ENCODE measurements around the gene DEFB110. TPM values are rescaled to one million over a fixed set of nuclear protein-coding genes. Genes with fewer than 3 reads are reported as not detected.
A peak's percentile ranks its signal among the peaks of the same experiment; 100 is the strongest.

The DEFB110 gene
- total and polyA plus RNA-seq, 2 donors (not counting 1 experiment from before 2014, with no cell fraction given) = not detected

- no peak for TF ChIP-seq EZH2 (IDR thresholded peaks at IDR 0.05; ENCODE audit: low read length, missing control alignments)
- no peak for TF ChIP-seq CTCF (conservative IDR thresholded peaks at IDR 0.05 in 1 of 2, IDR thresholded peaks at IDR 0.05 in 1 of 2; ENCODE audit: low read depth in 1 of 2, low read length in 2 of 2)
- Histone ChIP-seq H3K9ac (ENCODE audit: insufficient read depth, low read length) (no peak overlapping the region), H4K20me1 (ENCODE audit: control insufficient read depth, extremely low read depth, insufficient read depth, low read length) (no peaks in the 10 kb centered on the region), H3K4me2 (ENCODE audit: extremely low read depth, insufficient read depth, low read length) (no peak overlapping the region), H3K4me1 (ENCODE audit: control insufficient read depth, extremely low read depth, insufficient read depth, low read length) (no peaks in the 10 kb centered on the region), H3K27ac (ENCODE audit: insufficient read depth, low read length) (no peak overlapping the region), H3K36me3 (ENCODE audit: control insufficient read depth, insufficient read depth, low read length) (no peaks in the 10 kb centered on the region), H3K4me3 (replicated peaks in 1 of 4; ENCODE audit: control extremely low read depth in 1 of 4, insufficient read depth in 1 of 4, low read depth in 3 of 4, low read length in 4 of 4) (peak overlapping the region in 2 of 4 experiments; percentile 29 to 57), H2AFZ (ENCODE audit: low read length) (no peak overlapping the region), H3K27me3 (ENCODE audit: control insufficient read depth, insufficient read depth, low read length) (no peaks in the 10 kb centered on the region), H3K9me3 (ENCODE audit: control insufficient read depth, insufficient read depth, low read depth, low read length) (no peaks in the 10 kb centered on the region), H3K79me2 (ENCODE audit: control insufficient read depth, insufficient read depth, low read length) (no peaks in the 10 kb centered on the region)
- peak in 1 of 2 donors; percentile 13 for DNase-seq (ENCODE audit: low read depth in 2 of 2)
Observed at GRCh38 chr6:49978332-49979226, 43.2 kb downstream of the DEFB110 start.

- Histone ChIP-seq H3K9ac (ENCODE audit: insufficient read depth, low read length) (no peak within 1 kb of the TSS), H3K4me3 (replicated peaks in 1 of 4; ENCODE audit: control extremely low read depth in 1 of 4, insufficient read depth in 1 of 4, low read depth in 3 of 4, low read length in 4 of 4) (no peak within 1 kb of the TSS), H3K27ac (ENCODE audit: insufficient read depth, low read length) (no peak within 1 kb of the TSS), H3K4me1 (ENCODE audit: control insufficient read depth, extremely low read depth, insufficient read depth, low read length) (no peaks in the 10 kb centered on the region), H4K20me1 (ENCODE audit: control insufficient read depth, extremely low read depth, insufficient read depth, low read length) (no peaks in the 10 kb centered on the region), H3K27me3 (ENCODE audit: control insufficient read depth, insufficient read depth, low read length) (no peaks in the 10 kb centered on the region), H3K4me2 (ENCODE audit: extremely low read depth, insufficient read depth, low read length) (no peak within 1 kb of the TSS), H3K79me2 (ENCODE audit: control insufficient read depth, insufficient read depth, low read length) (no peaks in the 10 kb centered on the region), H2AFZ (ENCODE audit: low read length) (no peak within 1 kb of the TSS), H3K9me3 (ENCODE audit: control insufficient read depth, insufficient read depth, low read depth, low read length) (no peaks in the 10 kb centered on the region), H3K36me3 (ENCODE audit: control insufficient read depth, insufficient read depth, low read length) (no peaks in the 10 kb centered on the region)
- TF ChIP-seq EZH2 (IDR thresholded peaks at IDR 0.05; ENCODE audit: low read length, missing control alignments) (no peak), CTCF (conservative IDR thresholded peaks at IDR 0.05 in 1 of 2, IDR thresholded peaks at IDR 0.05 in 1 of 2; ENCODE audit: low read depth in 1 of 2, low read length in 2 of 2) (no peak)
- DNase-seq (ENCODE audit: low read depth in 2 of 2) = peak in 1 of 2 donors; percentile 7
Observed at GRCh38 chr6:49969605-49970004, 52.2 kb downstream of the DEFB110 start, which contains the start of gene DEFB113. Gene DEFB113, minus strand, starts transcription at chr6:49969625. Its CDS starts 0 bp downstream, at chr6:49969625.

Other genes starting within 250 kb of the DEFB110 start
- gene PGK2, start 234.7 kb downstream of the DEFB110 start, total RNA-seq = not detected in 2 replicates
- gene PGK2, start 234.7 kb downstream of the DEFB110 start, polyA plus RNA-seq = not detected in 2 replicates
- gene CRISP1, start 155.5 kb downstream of the DEFB110 start, total RNA-seq = not detected in 2 replicates
- gene CRISP1, start 155.5 kb downstream of the DEFB110 start, polyA plus RNA-seq = not detected in 2 replicates
- gene DEFB114, start 57.8 kb downstream of the DEFB110 start, total RNA-seq = not detected in 2 replicates
- not detected in 2 replicates for gene DEFB114, start 57.8 kb downstream of the DEFB110 start, polyA plus RNA-seq
- not detected in 2 replicates for gene DEFB113, start 52.4 kb downstream of the DEFB110 start, total RNA-seq
- gene DEFB113, start 52.4 kb downstream of the DEFB110 start, polyA plus RNA-seq = not detected in 2 replicates
- not detected in 2 replicates for gene DEFB112, start 27.9 kb upstream of the DEFB110 start, total RNA-seq
- gene DEFB112, start 27.9 kb upstream of the DEFB110 start, polyA plus RNA-seq = not detected in 2 replicates